Stimulated activated CD4-positive, alpha-beta T cell treated with anti-CD3 and anti-CD28 coated beads, Interleukin-12 subunit alpha, Interleukin-12 subunit beta, amount 100 ng/mL, for 48 hours (primary cell): Measurements from ENCODE around the gene HDAC11.
A peak's percentile ranks its signal among the peaks of the same experiment; 100 is the strongest.
"Not testable (repeated sequence)": the region's sequence is repeated elsewhere in the genome, so short reads cannot be mapped to it uniquely, and the experiment has no call there.

Experiments
- DNase-seq, 3 donors: peaks; one replicate each; pipeline ENCODE4 v3.0.0-alpha.2; 2020; ENCODE audit warnings: low read depth in 2 of 3, low spot score in 1 of 3

HDAC11 gene, protein sequence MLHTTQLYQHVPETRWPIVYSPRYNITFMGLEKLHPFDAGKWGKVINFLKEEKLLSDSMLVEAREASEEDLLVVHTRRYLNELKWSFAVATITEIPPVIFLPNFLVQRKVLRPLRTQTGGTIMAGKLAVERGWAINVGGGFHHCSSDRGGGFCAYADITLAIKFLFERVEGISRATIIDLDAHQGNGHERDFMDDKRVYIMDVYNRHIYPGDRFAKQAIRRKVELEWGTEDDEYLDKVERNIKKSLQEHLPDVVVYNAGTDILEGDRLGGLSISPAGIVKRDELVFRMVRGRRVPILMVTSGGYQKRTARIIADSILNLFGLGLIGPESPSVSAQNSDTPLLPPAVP

DNA sequence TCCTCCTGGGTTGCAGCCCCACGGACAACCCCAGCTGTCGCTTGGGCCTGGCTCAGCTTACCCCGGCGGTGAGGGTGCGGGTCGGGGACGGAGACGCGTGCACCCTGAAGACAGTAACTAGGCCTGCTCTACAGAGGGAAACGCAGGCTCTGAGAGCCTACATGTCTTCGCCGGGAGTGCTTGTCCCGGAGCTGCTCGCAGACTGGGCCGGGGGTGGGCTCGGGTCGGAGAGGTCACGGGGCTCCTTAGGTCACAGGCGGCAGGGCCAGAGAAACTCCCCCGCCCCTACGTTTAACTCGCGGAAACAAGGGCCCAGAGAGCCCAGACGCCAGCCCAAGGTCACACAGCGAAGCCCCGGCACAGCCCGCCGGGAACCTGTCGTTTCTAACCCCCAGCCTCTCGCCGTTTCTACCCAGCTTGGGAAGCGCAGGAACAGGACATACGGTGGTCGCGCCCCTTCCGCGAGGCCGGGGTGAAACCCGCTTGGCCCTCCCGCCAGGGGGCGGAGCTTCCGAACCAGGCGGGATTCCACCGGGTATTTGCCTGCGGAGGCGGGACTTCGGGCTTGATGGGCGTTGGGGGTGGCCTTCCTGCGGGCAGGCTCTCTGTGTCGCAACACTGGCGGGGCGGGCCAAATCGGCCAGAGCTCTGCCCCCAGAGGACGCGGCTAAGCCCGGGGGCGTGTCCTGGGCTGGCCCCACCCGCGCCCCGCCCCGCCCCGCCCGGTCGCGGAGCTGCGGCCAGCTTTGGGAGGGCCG lies at the start of gene HDAC11:
TSS of gene HDAC11 (plus strand) at position 725 of the 758 bp plus-strand sequence. CDS start 42 bp downstream, outside the sequence.
- peak; percentile 91 to 98 (median 95) for DNase-seq

DNA sequence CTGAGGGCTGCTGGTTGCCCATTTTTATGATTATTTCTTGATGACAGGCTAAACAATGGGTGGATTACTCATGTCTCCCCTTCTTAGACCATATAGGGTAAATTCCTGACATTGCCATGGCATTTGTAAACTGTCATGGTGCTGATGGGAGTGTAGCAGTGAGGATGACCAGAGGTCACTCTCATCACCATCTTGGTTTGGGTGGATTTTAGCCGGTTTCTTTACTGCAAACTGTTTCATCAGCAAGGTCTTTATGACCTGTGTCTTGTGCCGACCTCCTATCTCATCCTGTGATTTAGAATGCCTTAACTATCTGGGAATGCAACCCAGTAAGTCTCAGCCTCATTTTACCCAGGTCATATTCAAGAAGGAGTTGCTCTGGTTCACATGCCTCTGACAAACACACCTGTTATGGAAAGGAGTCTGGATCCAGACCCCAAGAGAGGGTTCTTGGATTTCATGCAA lies 49.7 kb upstream of the HDAC11 start:
- not testable (repeated sequence) for DNase-seq

DNA sequence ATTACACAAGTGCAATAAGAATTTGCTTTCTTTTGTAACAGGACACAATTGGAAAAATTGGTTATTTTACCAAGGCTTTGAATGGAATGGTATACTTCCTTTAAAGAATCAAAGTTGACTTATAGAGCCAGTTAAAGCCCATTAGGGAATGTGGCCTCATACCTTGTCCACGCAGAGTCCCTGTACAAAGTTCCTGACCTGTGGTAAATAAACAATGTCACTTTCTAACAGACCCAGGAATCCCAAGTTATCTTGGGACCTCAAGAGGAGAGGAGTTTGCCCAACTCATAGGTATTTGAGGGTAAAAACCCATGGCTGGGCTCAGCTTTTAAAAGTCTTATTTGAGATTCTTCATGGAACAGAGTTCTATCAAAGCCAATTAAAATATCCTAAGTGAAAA lies 48.0 kb upstream of the HDAC11 start:
- no peak for DNase-seq

DNA sequence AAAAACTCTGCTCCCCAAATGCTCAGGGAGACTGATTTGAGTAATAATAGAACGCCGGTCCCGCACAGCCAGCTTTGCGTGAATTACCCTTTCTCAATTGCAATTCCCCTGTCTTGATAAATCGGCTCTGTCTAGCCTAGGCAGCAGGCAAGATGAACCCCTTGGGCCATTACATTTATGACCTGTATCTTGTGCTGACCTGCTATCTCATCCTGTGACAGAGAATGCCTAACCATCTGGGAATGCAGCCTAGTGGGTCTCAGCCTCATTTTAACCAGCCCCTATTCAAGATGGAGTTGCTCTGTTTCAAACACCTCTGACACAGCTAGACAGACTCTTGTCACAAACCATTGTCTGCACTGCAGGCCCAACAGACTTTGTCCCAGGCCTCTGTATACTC lies 46.2 kb upstream of the HDAC11 start:
- no peak for DNase-seq

DNA sequence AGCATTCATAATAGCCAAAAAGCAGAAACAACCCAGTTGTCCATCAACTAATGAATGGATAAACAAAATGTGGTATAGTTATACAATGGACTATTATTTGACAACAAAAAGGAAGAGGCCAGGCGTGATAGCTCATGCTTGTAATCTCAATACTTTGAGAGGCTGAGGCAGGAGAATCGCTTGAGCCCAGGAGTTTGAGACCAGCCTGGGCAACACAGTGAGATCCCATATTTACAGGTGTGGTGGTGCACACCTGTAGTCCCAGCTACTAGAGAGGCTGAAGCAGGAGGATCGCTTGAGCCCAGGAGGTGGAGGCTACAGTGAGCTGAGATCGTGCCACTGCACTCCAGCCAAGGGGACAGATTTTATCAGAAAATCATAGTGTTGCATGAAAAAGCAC lies 43.9 kb upstream of the HDAC11 start:
- DNase-seq: not testable (repeated sequence)

DNA sequence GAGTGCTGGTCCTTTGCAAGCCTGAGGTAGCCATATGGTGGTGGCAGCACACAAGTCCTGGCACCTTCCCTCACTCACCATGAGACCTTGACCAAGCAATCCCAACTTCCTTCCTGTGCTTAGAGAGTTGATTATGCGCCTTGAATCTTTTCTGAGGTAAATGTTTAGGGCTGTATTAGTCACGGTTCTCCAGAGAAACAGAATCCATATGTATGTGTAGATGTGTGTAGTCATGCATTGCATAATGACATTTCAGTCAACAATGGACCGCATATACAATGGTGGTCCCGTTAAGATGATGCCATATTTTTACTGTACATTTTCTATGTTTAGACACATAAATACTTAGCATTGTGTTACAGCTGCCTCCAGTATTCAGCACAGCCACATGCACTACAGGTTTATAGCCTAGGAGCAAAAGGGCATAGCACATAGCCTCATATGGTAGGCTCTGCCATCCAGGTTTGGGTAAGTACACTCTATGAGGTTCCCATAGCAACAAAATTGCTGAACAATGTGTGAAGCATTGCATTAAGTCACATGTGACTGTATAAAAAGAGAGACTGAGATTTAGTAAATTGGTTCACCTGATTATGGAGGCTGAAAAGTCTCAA lies 39.8 kb upstream of the HDAC11 start:
- DNase-seq: no peak

DNA sequence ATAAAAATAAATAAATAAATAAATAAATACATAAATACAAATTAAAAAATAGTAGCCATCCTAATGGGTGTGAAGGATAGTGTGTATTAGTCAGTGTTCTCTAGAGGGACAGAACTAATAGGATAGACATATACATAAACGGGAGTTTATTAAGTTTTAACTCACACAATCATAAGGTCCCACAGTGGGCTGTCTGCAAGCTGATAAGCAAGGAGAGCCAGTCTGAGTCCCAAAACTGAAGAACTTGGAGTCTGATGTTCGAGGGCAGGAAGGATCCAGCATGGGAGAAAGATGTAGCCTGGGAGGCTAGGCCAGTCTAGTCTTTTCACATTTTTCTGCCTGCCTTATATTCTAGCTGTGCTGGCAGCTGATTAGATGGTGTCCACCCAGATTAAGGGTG lies 37.2 kb upstream of the HDAC11 start:
- not testable (repeated sequence) for DNase-seq

DNA sequence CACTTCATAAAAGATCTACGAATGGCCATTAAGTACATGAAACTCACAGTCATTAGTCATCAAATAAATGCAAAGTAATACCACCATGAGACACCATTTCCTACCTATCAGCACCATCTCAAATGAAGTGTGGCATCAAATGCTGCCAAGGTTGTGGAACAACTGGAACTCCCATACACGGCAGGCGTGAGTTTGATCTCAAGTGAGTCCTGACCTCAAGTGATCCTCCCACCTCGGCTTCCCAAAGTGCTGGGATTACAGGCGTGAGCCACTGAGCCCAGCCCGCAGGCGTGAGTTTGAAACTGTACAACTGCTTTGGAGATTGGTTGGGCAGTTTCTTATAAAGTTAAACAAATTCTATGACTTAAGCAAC lies 28.8 kb upstream of the HDAC11 start:
- peak; percentile 15 to 30 (median 17) for DNase-seq

DNA sequence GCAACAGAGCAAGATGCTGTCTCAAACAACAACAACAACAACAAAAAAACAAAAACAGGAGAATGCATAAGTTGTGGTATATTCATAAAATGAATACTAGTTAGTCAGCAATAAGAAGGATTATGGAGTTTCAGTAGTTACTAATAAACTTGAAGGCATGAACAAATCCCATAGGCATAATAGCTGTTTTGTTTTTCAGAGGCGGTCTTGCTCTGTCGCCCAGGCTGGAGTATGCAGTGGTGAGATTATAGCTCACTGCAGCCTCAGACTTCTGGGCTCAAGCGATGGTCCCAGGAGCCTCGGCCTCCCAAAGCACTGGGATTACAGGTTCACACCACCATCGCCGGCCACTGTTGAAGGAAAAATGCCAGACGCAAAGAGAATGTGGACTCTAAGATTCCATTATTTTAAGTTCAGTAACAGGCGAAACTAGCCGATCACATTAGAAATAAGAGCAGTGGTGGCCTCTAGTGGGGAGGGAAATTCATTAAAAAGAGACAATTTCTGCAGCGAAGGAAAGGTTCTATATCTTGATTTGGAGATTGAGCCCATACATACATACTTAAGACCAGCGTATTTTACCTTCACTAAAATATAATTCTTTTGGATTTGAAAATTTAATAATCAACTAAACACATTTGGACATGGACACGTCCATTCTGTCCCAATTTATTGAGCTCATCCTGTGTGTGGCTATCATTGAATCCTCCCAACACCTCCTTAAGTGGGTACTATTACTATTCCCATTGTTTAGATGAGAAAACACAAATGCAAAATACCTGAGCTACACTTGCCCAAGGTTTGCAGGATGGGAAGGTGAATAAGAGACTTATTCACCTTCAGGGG lies 27.4 kb upstream of the HDAC11 start:
- peak in 2 of 3 donors; percentile 8 to 53 for DNase-seq

DNA sequence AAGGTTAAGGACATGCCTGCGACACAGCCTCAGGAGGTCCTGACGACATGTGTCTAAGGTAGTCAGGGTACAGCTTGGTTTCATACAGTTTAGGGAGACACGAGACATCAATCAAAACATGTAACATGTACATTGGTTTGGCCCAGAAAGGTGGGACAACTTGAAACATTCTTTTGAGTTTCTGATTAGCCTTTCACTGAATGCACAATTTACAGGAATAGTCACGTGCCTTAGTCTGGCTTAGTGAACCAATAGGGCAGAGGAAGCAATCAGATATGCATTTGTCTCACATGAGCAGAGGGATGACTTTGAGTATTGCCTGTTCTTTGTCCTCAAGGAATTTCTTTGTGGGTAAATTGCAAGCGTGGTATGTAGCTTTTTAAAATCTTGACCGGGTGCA lies 24.5 kb upstream of the HDAC11 start:
- DNase-seq: no peak

DNA sequence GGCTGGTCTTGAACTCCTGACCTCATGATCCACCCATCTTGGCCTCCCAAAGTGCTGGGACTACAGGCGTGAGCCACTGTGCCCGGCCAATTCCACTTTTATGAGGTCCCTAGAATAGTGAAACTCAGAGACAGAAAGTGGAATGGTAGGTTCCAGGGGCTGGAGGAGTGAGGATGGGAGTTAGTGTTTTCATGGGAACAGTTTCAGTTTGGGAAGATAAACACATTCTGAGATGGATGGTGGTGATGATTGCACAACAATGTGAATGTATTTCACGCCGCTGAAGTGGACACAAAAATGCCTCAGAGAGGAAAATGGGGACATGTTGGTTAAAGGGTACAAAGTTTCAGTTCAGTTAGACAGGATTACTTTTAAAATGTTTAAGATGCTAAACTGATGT lies 22.5 kb upstream of the HDAC11 start:
- DNase-seq: no peak

DNA sequence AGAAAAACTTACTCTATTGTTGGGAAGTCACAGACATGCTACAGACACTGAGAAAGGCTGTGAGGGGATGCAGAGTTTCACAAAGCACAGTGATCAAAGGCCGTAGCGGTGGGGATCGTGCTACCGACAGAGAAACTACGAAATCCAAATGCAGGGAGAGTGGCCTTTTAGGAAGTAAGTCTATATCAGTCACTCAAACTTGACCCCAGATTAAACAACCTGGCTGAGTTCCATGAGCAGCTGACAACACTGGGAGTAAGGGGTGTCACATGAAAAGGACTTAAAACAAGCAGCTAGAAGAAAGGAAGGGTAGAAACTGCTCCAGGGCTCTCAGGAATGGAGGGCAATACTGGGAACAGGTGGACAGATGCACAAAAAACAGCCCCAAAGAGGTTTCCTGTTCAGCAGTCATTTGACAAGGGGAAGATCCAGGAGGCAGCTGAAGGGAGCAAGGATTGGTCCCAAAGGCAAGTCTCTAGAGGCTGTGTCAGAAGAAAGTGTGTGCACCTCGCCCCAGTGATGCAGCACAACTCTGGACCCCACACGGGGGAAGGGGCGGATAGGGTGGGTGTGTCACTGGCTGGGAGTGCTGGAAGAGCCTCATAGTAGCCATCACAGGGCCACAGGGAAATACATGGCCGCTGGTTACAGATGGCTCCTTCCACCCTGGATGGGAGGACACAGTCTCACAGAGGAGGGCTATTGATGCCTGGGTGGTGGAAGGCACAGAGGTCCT lies 20.3 kb upstream of the HDAC11 start:
- DNase-seq: no peak

DNA sequence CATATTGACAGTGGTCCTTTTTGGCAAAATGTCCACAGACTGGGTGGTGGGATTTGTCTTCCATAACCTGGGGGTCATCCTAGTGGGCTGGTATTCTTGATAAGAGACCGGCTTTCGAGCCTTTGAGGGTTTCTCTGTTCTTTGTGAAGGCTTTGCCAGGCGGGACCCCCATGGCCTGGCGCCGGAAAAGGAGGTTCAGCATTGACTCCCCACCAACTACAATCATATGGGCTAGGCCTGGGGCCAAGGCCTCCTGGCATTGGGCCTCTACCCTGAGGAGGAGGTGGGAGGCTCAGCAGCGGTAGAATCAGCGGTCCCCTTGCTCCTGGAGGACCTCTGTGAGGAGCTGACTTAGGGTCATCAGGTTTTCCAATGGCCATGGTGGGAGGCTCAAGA lies 19.8 kb upstream of the HDAC11 start:
- no peak for DNase-seq

DNA sequence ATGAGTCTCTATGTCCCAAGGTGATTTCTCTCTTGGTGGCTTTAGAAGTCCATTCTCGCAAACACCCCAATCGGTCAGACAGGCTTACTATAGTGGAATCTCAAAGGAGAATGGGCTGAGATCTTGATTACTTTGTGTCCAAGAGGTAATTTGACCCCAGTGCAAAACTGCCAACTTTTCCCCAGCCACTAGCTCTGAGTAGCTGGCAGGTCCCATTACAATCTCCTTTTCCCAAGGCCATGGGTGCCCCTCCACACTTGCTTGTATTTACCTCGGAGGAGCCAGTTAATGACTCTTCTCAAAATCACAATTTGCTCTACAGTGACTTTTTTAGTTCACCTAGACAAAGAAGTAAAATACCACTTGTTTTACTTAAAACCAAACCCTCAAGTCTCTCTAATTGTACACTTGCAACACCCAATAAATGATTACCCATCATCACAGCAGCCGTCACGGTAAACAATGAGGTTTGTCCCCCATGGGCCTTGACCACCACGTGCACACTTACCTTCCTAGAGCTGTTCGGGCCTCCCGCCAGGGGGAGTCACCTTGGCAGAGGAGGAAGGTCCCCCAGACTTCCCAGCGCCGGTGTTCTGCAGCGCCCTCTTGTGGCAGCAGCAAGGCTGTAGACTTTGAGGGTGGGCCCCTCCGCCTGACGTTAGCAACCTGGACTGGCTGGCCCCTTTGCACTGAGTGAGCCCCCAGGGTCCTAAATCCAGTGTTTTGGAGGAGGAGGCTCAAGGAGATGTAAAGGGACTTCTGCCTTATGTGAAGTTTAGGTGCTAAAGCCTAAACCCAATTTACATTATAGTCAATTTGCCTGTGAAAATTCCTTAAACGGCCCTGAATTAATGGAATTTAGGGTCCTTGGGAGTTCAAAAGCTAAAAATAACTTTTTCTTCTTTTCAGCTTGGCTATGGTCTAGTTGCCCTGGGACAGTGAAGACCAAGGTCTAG lies 18.7 kb upstream of the HDAC11 start:
- peak; percentile 67 to 73 (median 72) for DNase-seq

DNA sequence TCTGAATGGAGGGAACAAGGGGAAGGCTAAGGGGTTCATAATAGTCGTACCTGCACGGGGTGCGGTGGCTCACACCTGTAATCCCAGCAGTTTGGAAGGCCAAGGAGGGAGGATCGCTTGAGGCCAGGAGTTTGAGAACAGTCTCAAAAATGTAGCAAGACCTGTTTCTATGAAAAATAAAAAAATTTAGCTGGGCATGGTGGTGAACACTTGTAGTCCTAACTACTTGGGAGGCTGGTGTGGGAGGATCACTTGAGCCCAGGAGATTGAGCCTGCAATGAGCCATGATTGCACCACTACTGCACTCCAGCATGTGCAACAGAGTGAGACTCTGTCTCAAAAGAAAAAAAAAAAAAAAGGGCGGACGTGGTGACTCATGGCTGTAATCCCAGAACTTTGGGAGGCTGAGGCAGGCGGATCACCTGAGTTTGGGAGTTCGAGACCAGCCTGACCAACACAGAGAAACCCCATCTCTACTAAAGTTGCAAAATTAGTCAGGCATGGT lies 17.9 kb upstream of the HDAC11 start:
- DNase-seq: no peak

DNA sequence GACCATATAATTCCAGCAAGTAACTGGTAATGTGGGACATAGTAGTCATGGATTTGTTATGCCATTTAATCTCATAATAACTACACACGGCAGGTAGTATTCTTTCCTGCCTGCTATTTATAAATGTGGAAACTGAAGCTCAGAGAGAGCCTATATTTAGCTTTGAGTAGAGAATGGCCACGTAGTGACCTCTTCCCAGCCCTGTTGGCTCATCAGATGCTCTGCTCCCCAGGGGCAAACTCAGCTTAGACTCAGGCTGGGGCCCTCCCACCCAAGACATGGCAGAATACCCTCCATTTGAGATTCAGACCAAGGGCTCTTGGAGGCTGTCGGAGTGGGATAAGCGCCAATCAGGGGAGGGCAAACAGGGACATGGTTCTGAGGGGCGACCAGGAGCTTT lies 17.3 kb upstream of the HDAC11 start:
- no peak for DNase-seq

DNA sequence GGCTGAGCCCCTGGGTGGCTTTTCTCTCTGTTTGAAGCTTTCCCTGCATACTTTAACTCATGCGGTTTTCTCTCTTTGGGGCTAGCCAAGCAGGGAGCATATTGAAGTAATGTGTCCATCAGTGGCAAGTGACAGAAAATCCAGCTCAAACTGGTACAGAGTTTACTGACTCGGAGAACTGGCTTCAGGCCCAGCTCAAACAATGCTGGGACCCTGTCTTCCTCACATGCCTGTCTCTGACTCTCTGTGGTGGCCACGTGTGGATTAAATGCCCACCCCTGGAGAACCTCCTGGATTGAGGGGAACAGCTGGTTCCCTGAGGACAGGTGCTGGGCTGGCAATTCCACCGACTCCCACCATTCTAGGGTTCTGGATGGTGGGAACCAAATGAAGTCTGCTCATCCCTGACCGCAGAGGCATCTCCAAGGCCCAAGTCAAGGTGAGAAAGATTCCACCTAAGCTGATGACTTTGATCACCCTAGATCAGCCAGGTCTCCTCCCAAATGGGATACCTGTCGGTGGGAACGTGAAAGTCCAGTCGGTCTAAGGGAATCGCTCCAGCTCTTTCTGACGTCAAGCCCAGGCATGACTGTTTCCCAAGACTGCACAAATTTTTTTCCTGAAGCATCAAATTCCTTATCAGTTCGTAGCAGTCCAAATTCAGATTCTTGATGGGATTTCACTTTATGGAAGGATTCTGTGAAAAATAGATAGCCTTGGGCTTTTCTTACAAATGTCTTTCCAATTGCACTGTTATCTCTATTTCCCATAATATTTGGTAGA lies 16.3 kb upstream of the HDAC11 start:
- DNase-seq: no peak

DNA sequence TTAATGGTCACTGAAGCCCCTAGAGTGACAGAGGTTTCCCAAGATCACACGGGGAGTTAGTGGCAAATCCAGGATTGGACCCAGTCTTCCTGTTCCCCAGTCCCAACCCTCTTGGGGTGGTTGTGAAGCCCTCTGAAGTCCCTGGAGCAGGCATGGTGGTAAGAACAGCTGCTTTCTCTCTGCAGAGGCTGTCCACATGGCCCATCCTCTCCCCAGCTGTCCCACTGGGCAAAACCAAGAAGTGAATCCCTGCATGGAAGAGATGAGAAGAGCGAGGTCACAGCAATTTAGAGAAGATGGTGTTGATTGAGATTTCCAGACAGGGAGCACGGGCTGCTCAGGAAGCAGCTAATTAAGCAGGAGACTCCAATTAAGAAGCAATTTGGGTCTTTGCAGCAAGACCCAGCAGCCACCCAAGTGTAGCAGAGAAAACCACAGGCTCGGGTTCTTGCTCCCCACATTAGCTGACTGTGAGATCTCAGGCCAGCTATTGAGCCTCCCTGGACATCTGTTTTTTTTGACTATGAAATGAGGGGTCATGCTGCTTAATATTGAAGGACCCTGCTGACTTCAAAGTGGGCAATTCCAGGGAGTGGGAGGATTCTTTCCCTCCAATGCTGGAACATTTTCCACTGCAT lies 14.8 kb upstream of the HDAC11 start:
- DNase-seq: no peak
